ENCODE results near the gene MRS2.
"Not testable (repeated sequence)": the region's sequence is repeated elsewhere in the genome, so short reads cannot be mapped to it uniquely, and the experiment has no call there.

MRS2 gene

GRCh38 chr6:24387818-24388217 lies 14.9 kb upstream of the MRS2 start:
- no peak for DNase-seq (ENCODE audit: low read depth)

- no peak for DNase-seq (ENCODE audit: low read depth)
Measured at GRCh38 chr6:24391208-24391607, 11.5 kb upstream of the MRS2 start.

- DNase-seq (ENCODE audit: low read depth) = no peak
Measured at GRCh38 chr6:24391756-24392405, 10.9 kb upstream of the MRS2 start.

GRCh38 chr6:24394061-24394779 lies 8.5 kb upstream of the MRS2 start:
- no peak for DNase-seq (ENCODE audit: low read depth)

GRCh38 chr6:24394780-24395437 lies 7.8 kb upstream of the MRS2 start:
- peak; percentile 70 for DNase-seq (ENCODE audit: low read depth)

GRCh38 chr6:24396824-24397223 lies 5.9 kb upstream of the MRS2 start:
- no peak for DNase-seq (ENCODE audit: low read depth)

- no peak for DNase-seq (ENCODE audit: low read depth)
Measured at GRCh38 chr6:24397631-24398030, 5.1 kb upstream of the MRS2 start.

- DNase-seq (ENCODE audit: low read depth) = not testable (repeated sequence)
Measured at GRCh38 chr6:24400045-24401039, 2.4 kb upstream of the MRS2 start.

- no peak for DNase-seq (ENCODE audit: low read depth)
Measured at GRCh38 chr6:24401458-24401857, 1.3 kb upstream of the MRS2 start.

GRCh38 chr6:24403501-24403824 lies 727 bp downstream of the MRS2 start:
- no peak for DNase-seq (ENCODE audit: low read depth)

GRCh38 chr6:24405262-24405661 lies 2.5 kb downstream of the MRS2 start:
- DNase-seq (ENCODE audit: low read depth) = no peak

- DNase-seq (ENCODE audit: low read depth) = no peak
Measured at GRCh38 chr6:24408719-24409410, 6.1 kb downstream of the MRS2 start.

- DNase-seq (ENCODE audit: low read depth) = no peak
Measured at GRCh38 chr6:24410622-24411021, 7.9 kb downstream of the MRS2 start.

GRCh38 chr6:24412294-24412693 lies 9.6 kb downstream of the MRS2 start:
- DNase-seq (ENCODE audit: low read depth) = no peak

- DNase-seq (ENCODE audit: low read depth) = not testable (repeated sequence)
Measured at GRCh38 chr6:24414531-24414930, 11.8 kb downstream of the MRS2 start.

GRCh38 chr6:24415753-24416152 lies 13.0 kb downstream of the MRS2 start:
- DNase-seq (ENCODE audit: low read depth) = no peak

- no peak for DNase-seq (ENCODE audit: low read depth)
Measured at GRCh38 chr6:24419526-24419925, 16.8 kb downstream of the MRS2 start.

- DNase-seq (ENCODE audit: low read depth) = no peak
Measured at GRCh38 chr6:24425091-24425490, 22.4 kb downstream of the MRS2 start.

GRCh38 chr6:24426729-24427446 lies 24.2 kb downstream of the MRS2 start:
- DNase-seq (ENCODE audit: low read depth) = no peak

GRCh38 chr6:24428615-24429014 lies 25.9 kb downstream of the MRS2 start:
- no peak for DNase-seq (ENCODE audit: low read depth)

GRCh38 chr6:24429146-24429545 lies 26.4 kb downstream of the MRS2 start:
- DNase-seq (ENCODE audit: low read depth) = no peak

Data from GM04504 (cell line).